Stimulated activated CD8-positive, alpha-beta memory T cell treated with anti-CD3 and anti-CD28 coated beads, Interleukin-15, amount 100 ng/mL, for 24 hours (primary cell): ENCODE results near the gene CHST8.

Source experiments
- DNase-seq: peaks from one replicate; pipeline ENCODE4 v3.0.0-alpha.2; 2020; ENCODE audit warnings: low read depth

Gene CHST8

DNA sequence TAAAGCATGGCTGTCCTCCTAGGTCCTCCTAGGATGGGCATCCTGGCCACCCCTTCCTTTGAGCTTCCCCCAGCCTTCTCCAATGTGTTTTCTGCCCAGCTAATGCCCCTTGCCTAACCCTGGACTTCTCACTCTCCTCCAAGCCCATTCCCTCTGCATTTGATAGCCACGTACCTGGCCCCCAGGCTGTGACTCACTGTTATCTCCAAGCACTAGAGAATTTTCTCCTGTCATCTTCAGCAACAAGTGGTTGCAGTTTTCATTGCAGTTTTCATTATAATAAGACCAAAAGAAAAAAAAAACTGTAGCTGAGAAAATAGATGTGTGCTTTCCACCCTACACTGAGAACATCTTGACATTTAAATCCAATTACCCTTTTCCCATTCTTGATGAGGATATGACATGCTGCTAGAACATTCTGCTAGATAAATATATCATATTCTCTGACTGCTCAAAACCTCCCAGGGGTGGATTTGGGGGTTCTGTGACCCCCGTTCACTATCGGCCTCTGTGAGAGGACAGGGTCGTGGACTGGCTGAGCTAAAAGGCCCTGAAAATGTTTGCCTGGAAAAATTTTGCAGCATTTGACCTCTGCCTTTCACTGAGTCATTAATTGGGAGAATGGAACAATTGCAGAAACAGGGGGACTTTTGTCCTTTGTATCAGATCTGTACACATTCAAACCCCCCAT, 116.1 kb downstream of the CHST8 start:
- DNase-seq: no peak

DNA sequence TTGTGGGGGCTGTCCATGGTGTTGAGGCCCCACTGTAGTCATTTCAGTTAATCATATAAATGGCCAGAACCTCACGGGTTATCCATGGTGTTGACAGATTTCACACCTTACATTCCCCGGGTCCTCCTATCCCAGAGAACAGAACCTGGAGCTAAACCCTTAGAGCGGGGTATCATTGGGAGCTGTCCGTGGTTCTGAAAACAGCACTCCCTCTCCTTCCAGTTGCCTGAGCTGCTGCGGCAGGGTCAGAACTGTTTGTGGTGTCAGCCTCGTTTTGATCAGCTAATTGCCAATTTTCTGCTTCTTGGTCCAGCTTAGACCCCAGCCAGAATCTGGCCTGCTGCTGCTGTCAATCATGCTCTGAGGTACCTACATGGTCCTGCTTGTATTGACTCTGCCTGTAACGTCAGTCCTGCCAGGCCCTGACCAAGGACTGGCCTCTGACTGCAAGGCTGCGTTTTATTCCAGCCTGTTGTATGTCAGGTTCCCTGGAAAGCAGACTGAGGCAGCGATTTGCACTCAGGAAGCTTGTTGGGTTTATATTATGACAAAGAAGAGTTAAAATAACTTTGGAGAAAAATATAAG, 119.2 kb downstream of the CHST8 start:
- DNase-seq: no peak

DNA sequence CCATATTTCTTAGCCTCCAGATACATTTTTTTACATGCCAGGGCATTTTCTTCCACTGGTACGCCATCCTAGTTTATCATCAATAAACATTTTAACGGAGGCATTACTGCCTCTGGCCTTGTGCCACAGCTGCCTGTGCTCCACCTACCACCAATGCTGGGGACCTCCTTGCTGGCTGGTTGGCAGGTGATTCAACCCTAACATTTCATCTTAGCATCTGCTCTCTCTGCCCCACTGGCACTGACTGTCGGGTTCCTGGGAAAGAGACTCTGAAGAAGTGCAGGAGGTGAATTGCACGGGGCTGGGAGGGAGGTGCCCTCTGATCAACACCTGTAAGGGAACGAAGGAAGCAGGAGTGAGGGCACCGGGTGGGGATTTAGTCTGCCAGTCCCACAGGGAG, 123.5 kb downstream of the CHST8 start:
- DNase-seq: no peak

DNA sequence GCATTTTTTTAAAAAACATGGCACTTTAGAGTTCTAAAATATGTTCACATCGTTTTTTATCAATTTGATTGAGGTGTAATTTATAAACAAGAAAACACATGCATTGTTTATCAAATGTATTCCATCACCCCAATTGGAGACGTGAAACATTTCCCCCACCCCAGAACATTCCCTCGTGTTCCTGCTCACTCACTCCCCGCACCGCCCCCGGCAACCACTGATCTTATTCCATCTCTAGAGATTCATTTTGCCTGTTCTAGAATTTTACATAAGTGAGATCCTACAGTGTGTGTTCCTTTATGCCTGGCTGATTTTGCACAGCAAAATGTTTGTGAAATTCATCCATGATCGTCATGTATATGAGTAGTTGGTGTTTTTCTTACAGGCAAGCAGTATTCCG, 124.4 kb downstream of the CHST8 start:
- DNase-seq: no peak

DNA sequence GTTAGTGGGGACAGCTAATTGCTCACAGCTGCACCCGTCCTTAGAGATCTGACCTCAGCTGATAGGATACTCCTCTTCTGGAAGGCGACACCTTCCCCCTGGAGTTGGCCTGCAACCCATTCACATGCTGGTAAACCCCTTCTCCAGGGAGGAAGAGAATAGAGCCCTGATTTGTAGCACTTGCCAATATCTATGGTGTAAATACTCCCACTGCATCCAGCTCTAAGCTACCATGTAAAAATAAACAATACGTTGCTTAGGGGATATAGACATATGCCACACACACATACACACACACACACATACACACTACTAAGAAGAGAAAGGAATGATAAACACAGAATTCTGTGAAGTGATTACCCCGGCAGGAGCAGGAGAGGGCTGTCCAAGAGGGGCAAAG, 125.5 kb downstream of the CHST8 start:
- no peak for DNase-seq

DNA sequence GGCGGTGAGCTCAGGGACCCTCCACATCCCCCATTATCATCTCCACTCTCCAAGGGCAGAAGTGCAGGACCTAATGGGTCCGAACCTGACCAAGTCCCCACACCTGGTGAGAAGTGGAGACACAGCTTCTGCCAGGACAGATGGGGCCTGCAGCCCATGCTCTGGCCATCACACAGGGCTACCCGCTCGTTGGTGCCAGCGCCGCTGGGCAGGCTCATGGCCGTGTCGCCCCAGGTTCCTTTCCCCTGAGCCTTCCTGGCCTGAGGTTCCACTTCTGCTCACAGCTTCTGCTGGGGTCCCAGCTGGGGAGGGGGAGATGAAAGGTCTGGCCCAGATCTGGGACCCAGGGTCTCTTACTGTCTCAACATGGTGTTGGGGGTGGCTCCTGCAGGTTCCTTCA, 126.5 kb downstream of the CHST8 start:
- DNase-seq: no peak

DNA sequence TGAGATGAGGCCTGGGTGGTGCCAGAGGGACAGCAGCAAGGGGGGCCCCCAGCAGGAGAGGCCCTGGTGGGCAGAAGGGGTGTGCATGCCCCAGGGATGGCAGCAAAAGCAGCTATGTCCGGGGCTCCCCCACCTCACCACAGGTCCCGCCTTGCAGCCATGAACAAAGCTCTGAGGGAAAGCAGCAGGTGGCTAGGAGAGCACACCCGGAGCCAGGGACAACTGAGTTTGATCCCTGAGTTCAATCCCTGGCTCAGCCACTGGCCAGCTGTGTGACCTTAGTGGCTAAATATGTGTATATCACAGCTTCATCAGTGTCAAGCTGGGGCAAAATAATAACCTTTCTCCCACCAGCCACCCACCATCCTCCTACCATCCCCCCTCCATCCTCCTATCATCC, 127.3 kb downstream of the CHST8 start:
- DNase-seq: no peak

DNA sequence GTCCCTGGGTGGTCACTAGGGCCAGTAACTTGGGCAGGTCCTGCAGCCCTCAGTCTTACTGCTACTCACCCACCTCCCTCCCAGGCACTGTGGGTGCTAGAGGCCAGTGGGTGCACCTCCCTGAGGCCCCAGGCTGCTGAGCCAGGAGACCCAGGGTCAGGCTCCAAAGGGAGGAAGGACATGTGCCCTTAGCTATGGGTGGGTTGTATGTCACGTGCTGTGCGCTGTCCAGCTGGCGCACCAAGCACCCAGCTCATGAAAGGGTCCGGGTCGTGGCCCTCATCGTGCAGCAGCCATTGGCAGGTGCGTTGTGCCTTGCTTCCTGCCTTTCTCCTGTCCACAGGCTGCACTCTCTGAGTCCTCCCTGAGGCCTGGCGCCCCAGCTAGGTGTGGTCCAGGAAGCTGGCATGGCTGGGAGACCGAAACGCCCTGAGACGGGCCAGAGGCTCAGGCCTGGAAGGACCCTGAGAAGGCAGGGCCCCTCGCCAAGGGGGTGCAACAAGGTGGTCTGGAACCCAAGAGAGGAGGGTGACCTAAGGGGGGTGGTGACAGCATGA, 127.9 kb downstream of the CHST8 start:
- DNase-seq: no peak

DNA sequence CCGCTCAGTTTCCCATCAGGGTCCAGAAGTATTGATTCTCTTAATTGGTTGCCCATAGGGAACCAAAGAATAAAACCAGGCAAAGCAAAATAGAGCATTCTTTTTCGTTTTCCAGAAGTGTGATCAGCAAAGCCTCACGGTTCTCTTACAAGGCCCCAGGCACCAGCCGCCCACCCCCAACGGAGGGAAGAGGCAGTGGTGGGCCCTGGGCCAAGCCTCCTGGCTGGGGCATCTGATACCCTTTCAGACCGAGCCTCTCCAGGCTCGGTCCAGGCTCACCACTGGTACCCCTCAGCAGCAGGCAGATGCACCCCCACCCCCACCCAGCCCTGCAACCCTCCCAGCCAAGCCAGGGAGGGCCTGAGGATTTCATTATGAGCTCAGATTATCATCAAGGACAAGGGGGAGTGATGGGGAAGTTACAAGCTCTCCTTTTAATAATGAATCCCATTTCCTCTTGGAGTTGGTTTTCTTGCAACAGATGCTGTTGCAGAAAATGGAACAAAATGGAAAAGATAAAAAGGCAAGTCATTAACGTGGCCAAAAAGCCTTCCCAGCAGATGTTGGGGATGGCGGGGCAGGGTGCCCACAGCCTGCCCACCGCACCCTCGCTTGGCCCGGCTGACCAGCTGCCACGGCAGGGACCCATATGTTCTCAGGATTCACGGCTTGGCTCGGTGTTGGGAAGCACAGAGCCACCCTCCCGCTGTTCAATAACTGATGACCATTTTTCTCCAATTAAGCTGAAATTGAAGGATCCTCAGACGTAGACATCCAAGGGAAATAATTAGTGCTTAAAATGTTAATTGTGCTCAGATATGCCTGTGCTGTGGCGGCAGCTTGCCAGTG, 129.1 kb downstream of the CHST8 start:
- no peak for DNase-seq

DNA sequence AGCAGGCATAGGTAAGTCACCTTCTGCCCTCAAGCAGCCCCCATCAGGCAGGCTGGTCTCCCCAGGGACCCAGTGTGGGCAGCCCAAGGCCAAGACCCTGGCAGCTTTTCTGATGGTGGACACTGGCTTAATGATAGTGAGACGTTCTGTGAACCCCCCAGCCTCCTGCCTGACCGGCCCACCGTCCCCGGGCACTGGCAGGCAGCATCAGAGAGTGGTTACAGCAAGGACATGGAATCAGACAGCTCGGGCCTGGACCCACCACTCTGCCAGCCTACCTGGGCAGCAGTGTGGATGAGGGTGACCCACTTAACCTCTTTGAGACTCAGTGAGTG, 129.7 kb downstream of the CHST8 start:
- no peak for DNase-seq

DNA sequence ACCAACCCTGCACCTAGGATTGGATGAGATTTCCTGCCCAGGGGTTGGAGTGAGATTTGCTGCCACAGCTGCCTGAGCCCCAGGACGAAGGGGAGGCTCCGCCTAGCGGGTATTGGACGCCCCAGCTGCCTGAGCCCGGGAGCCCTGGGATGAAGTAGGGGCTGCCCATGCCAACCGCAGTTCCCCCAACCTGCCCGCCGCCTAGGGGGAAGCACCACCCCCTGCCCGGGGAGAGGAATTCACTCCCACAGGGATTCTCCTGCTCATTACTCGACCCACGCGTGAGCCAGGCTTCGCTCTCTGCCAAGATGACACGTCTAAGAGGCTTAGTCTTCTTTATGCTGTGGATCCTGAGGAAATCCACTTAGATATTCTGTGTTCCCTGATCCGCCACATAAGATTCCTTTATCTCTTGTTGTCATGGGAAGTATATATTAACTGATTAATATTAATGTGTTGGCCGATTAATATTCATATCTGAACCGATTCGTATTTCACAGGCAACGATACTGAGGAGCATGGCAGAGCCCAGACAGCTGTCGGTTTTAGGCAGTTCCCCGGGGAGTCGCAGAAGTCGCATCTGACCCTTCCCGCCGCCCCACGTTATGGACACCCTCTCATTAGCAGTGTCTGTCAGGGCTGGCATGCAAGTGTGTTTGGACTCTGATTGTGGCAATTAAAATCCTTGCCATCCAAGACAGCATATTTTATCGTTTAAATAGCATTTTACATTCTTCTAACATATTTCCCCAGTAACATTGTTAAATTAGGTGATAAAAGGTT, 130.5 kb downstream of the CHST8 start:
- no peak for DNase-seq

DNA sequence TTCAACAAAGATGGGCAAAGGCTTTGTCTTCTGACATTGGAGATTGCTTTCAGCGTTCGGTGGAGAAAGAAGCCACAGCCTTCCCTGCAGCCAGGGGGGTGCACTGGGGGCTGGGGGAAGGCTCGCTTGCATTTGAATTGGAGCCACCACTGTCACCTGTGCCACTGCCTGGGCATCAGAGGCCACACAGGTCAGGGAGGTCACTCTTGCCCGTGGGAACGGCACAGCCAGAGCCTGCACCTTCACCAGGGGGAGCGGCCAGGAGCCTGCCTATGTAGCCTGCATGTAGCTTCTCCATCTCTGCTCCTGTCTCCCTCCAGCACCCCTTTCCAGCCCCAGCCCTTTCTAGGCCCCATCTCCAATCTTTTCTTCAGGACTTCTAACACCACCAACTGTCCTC, 131.2 kb downstream of the CHST8 start:
- DNase-seq: no peak

DNA sequence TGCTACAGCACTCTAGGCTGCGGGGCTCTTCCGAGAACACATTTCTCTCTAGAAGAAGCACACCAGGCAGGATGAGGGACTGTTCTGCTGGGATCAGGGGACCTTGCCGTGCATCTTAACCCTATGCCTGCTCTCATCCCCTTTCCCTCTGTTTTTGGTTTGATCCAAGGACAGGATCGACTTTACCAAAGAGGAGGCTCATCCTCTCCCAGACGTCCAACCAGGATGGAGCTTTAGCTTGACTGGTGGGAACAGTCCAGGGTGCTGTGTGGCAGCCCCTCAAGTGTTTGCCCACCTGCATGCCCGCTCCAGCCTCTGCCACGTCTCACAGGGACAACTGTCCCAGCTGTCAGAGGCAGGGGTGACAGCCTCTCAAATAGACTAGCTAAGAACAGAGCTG, 132.6 kb downstream of the CHST8 start:
- no peak for DNase-seq

DNA sequence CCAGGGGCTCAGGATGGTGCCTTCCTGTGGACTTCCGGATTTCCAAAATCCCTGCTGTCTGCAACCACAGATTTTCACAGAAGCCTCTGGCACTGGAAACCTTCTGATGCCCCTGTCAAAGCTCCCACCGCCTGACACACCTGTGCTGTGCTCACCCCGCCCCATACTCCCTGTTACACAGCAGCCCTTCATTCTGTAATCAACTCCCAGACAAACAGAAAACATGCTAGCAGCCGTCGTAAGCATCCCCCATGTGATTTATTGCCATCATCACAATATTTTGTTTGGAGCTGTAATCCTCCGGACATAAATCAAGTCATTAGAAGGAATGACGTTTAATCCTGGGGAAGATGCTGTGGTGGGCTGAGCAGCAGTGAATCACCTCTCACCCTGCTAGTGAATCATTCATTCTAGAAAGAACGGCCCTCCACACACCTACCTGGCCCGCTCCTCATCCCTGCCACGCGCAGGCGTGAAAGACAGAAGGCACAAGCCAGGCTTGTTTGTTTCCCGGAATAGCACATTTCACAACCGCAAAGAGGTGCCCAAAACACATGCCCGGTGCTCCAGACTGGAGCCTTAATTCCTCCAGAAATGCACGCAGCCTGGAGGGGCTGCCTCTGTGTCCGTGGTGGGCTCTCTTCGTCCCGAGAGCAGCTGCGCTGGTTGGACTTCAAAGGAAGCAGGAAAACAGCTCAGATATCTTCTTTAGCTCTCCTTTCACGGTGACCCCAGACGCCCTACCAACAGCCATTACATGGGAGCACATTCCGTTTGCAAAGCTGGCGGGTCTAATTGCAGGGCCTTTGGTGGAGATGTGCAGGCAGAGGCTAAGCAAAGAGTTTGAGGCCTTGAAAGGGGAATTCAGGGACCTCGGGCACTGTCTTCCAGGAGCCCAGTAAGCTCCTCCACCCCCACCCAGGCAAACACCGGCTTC, 133.6 kb downstream of the CHST8 start:
- DNase-seq: no peak

DNA sequence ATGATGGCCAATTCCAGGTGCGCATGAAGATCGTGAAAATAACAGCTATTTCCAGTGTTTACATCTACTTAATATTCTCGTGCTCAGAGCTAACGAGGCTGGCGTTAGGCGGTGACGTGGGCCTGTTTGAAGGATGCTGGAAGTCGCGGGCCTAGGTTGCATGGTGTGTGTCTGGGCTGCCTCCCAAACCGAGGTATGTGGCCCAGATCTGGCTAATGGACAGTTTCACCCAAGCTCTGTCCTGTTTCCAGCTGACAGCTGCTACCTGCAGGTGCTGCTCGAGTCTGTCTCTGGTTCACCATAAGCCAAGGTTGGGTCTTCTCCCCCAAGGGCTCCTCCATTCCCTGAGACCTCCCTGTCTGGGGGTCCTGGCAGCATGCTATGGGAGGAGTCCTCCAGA, 134.4 kb downstream of the CHST8 start:
- no peak for DNase-seq

DNA sequence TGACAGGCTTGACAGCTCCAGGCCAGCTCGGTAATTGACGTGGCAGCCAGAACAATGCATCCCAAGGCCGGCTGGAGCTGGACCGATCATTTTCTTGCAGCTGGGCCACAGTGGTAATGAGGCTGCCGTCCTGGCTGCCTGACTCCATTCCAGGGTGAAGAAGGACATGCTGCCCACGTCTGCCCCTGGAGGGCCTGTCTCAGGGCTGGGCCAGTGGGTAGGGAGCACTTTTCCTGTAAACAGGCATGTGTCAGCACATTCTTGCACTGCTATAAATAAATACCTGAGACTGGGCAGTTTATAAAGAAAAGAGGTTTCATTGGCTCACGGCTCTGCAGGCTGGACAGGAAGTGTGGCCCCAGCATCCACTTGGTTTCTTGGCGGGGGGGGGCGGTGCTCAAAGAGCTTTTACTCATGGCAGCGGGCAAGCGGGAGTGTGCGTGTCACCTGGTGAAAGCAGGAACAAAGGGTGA, 136.8 kb downstream of the CHST8 start:
- DNase-seq: no peak

DNA sequence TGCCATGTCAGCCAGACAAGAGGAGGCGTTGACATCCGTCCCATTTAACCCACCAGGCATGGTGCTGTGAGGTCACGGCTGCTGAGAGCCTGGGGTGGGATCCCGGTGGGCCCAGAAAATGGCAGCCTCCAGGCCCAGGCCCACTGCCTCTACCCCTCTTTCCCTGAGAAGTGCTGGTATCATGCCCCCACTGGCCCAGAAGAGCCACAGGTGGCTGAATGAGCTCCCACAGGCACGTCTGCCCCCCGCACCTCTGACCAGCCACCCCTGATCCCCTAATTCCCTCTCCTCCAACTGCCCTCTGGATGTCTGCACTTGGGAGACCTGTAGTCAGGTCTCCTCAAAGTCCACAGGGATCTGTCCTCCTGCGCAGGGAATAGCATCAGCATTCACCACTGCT, 137.6 kb downstream of the CHST8 start:
- DNase-seq: no peak

DNA sequence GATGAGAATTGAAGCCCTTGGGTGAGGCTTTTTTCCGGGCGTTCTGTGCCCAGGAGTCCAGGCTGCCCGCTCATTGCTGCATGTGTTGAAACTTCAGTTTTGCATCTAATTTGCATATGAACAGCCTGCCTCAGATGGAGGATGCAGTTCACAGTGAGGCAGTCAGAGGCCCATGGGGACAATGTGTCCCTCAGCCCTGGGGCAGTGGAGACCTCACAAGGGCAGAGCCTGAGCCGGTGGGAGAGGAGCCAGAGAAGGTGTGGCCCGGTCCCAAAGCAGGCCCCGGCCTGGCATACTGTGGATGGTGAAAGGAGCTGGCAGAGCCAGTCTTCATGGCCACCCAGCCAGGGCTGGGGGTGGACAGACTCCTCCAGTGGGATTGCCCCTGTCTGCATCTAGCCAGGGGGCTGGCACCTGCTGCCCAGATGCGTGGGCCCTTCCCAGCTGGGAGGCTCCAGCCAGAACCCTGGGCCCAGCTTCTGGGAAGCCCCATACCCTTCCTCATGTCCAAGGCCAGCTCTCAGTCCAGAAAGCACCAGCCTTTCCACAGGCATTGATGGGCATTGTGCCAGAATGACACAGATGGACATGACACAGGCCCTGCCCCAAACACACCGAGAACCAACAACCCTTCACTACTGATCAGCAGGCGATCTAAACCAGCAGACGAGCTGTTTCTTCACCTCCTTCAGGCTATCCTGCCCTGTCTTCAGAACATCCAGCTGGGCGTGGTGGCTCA, 142.0 kb downstream of the CHST8 start:
- no peak for DNase-seq

DNA sequence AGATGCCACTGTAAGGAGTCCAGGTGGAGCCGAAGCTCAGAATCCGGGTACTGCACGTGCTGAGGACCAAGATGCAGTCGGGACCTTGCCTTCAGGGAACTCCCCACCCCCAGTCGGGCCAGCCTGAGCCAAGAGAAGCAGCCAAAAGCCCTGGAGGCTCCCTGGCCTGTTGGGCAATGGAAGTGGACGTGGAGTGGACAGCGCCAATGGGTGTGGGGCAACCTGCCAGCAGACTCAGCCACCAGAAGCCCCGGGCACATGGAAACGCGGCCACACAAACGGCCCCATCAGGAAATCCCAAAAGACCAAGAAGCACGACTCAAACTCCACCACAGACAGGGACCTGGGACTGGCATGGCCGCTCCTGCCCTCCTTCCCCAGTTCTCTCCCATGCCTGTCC, 144.9 kb downstream of the CHST8 start:
- DNase-seq: no peak

DNA sequence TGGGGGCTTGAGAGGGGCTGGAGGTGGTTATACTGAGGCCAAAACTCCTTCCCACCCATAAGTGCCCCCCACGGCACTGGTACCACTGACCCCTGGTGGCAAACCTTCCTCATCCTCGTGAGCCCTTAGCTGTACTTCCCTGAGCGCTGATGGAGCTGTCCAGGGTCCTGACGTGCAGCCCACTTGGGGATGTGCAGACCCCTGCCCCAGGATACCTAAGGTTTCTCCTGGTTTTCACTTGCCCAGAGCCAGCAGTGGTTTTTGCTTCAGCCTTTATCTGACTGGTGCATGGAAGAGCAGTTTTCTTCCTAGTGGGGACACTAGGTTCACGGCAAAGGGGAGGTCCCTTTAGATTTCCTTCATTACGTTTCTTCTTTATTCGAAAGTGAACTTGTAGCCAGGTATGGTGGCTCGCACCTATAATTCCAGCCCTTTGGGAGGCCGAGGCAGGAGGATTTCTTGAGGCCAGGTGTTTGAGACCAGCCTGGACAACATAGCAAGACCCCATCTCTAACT, 146.2 kb downstream of the CHST8 start:
- DNase-seq: no peak
